ENCODE results near the gene GFY.

GFY gene

GRCh38 chr19:49398001-49398615 lies 27.1 kb upstream of the GFY start:
- TF ChIP-seq, protein P1, sequence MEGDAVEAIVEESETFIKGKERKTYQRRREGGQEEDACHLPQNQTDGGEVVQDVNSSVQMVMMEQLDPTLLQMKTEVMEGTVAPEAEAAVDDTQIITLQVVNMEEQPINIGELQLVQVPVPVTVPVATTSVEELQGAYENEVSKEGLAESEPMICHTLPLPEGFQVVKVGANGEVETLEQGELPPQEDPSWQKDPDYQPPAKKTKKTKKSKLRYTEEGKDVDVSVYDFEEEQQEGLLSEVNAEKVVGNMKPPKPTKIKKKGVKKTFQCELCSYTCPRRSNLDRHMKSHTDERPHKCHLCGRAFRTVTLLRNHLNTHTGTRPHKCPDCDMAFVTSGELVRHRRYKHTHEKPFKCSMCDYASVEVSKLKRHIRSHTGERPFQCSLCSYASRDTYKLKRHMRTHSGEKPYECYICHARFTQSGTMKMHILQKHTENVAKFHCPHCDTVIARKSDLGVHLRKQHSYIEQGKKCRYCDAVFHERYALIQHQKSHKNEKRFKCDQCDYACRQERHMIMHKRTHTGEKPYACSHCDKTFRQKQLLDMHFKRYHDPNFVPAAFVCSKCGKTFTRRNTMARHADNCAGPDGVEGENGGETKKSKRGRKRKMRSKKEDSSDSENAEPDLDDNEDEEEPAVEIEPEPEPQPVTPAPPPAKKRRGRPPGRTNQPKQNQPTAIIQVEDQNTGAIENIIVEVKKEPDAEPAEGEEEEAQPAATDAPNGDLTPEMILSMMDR (IDR thresholded peaks at IDR 0.05) = no peak

DNA sequence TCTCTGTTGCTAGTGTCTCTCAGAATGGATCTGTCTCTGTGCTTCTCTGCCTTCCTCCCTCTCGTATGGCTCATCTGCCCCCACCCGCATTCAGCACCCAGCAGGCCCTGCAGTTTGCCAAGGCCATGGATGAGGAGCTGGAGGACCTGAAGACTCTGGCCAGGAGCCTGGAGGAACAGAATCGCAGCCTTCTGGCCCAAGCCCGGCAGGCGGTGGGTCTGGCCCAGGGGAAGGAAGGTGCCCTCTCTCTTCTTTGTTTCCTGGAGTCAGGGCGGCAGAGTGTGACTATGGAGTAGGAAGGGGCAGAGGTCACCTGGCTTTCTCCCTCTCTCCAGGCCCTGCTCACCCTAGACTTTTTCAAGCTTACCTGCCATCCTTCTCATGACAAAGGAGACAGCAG lies 26.3 kb upstream of the GFY start:
- TF ChIP-seq, protein P1 (IDR thresholded peaks at IDR 0.05) = no peak

DNA sequence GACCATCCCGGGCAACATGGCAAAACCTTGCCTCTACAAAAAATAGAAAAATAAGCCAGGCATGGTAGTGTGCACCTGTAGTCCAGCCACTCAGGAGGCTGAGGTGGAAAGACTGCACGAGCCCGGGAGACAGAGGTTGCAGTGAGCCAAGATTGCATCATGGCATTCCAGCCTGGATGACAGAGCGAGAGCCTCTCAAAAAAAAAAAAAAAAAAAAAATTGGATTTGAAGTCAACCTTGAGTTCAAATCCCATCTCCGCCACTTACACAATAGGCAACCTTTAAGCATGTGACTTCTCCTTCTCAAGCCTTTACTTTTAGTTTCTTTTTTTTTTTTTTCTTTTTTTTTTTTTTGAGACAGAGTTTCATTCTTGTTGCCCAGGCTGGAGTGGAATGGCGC lies 25.2 kb upstream of the GFY start:
- TF ChIP-seq, protein P1 (IDR thresholded peaks at IDR 0.05) = no peak

DNA sequence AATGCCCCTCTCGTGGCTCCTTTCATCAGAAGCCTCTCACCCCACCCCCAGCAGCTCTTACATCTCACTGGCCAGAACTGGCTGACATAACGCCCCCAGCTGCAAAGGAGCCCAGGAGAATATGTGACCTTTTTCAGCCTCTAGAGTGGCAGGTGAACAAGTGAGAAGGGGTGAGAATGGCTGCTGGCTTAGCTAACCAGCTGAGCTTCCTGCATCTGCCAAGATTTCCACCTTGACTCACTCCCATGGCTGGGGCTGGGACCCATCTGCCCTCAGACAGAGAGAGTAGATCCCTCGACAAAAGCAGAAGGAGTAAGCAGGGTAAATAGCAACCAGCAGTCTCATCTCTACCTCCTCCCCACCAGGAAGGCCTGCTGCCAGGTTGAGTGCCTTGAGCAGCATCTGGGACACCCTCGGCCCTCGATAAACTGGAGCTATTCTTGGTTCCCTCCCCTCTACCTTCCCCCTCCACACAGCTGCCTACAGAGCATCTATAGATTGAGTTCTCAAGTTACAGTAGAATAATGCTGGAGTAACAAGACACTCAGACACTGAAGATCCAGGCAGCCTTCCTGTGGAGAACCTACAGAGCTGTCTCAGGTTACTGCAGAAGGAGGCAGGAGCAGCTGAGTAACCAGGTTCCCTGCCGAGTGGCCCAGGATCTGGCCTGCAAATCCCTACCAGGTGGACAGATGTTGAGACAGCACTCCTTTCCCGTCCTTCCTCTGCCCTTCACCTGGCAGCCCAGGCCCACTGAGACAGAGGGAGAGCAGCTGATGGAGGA lies 21.6 kb upstream of the GFY start:
- TF ChIP-seq, protein P1 (IDR thresholded peaks at IDR 0.05) = no peak

DNA sequence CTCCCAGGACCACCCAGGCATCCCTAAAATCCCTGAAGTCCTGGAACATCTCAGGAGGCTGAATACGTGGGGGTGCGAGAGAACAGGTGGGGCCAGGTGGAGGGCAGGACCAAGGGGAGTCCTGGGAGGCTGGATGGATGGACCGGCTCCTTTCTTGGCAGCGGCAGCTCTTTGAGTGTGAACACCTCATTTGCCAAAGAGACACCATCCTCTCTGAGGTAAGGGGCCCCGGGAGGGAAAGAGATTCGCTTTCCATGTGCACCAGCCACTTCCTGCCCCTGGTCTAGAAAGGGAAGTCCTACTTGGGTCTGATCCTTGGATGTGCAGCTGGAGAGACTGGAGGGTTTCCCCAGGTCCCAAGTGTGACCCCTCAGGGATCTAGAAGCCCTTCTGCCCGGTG lies 18.1 kb upstream of the GFY start:
- TF ChIP-seq, protein P1 (IDR thresholded peaks at IDR 0.05) = no peak

DNA sequence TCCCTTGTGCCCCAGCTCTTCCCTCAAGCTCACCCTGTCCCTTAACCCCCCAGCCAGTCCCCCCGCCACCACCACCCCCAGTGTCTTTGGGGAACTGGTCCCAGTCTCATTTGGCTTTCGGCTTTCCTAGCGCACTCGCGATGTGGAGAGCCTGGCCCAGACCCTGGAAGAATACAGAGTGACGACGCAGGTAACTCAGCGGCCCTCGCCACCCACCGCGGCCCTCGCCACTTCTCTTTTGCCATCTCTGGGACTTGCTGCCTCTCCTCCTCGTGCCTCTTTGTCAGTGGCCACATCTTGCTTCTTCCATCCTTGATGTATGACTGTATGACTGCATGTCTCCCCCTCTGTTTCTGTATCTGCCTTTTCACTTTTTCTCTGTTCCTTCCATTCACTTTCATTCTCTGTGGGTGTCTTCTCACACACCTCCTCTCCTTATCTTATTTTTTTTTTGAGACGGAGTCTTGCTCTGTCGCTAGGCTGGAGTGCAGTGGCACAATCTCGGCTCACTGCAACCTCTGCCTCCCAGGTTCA lies 17.6 kb upstream of the GFY start:
- TF ChIP-seq, protein P1 (IDR thresholded peaks at IDR 0.05) = no peak

DNA sequence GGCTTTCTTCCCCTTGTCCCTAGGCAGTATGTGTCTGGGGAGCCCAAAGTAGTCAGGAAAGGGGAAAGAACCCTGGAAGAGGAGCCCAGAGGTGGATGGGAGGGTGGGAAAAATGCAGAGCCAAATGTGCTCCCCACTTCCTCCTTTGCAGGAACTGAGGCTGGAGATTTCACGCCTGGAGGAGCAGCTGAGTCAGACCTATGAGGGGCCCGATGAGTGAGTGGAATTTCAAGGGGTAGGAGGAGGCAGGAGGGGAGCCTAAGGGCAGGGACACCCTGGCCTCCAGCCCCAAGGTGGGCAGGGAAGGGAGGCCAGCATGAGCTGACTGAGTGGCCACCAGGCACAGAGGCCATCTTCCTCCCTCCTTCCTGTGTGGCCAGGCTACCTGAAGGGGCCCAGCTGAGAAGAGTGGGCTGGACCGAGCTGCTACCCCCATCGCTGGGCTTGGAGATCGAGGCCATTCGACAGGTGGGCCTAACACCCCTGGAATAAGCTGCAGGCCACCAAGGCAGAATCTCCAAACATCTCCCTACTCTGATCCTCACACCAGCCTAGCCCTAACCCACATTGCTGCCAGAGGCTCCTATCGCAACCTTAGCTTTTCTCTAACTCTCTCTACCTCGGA lies 16.3 kb upstream of the GFY start:
- TF ChIP-seq, protein P1 (IDR thresholded peaks at IDR 0.05) = no peak

Data from LNCAP (cell line).